SK-N-SH (cell line): ENCODE results near the gene TMEM98. TPM values are rescaled to one million over a fixed set of nuclear protein-coding genes. Genes with fewer than 3 reads are reported as not detected.
"Not testable (repeated sequence)": the region's sequence is repeated elsewhere in the genome, so short reads cannot be mapped to it uniquely, and the experiment has no call there.

Experiments
- CTCF ChIA-PET: fragments of 300-600, 350-600 bp; formaldehyde crosslinking; extraction: SDS; loops from one replicate; lab custom pipeline; 2021; lab: Yijun Ruan, JAX
- POLR2A ChIA-PET: fragments of 350-600 bp; sonication (Branson Sonifier 250); formaldehyde crosslinking; extraction: SDS; loops from one replicate; lab custom pipeline; 2020; ENCODE audit warnings: antibody characterized with exemption, inconsistent platforms; lab: Yijun Ruan, JAX
- DNase-seq: peaks from one replicate; pipeline ENCODE4 v3.0.0; 2012
- H2AFZ ChIP-seq: fragments of 200-600 bp; sonication (generic); 2 replicates; pipeline ENCODE4 v1.8.1; 2016; ENCODE audit warnings: antibody characterized with exemption, mild to moderate bottlenecking, low read depth
- H3F3A ChIP-seq: fragments of 200-600 bp; sonication (generic); replicated peaks from 2 replicates; pipeline ENCODE3; 2016; ENCODE audit warnings: antibody characterized with exemption, mild to moderate bottlenecking; ENCODE audit not compliant: insufficient read depth
- H3K27ac ChIP-seq, 2 experiments: fragments of 200-500 bp in 1 of 2; fragments of 200-600 bp in 1 of 2; sonication (Bioruptor generic) in 1 of 2; sonication (generic), shearing (Covaris generic) in 1 of 2; 2 replicates each; pipeline versions ENCODE4 v1.5.1 to v1.6.1; 2014 to 2016; ENCODE audit warnings: low read depth in 2 of 2, inconsistent platforms in 1 of 2, low read length in 1 of 2, mild to moderate bottlenecking in 1 of 2, mixed read lengths in 1 of 2
- H3K27me3 ChIP-seq: fragments of 200-600 bp; sonication (generic), shearing (Covaris generic); 2 replicates; pipeline ENCODE4 v1.6.1; 2016; ENCODE audit warnings: mixed run types; ENCODE audit not compliant: insufficient read depth
- H3K36me3 ChIP-seq, 2 experiments: fragments of 200-500 bp in 1 of 2; fragments of 200-600 bp in 1 of 2; sonication (Bioruptor generic) in 1 of 2; sonication (generic) in 1 of 2; replicated peaks in 1 of 2; 2 replicates each; pipeline versions ENCODE3 to v1.5.1; 2014 to 2016; ENCODE audit warnings: low read length in 1 of 2, mild to moderate bottlenecking in 1 of 2; ENCODE audit not compliant: insufficient read depth in 2 of 2, control insufficient read depth in 1 of 2
- H3K4me1 ChIP-seq, 2 experiments: fragments of 200-500 bp in 1 of 2; fragments of 200-600 bp in 1 of 2; sonication (Bioruptor generic) in 1 of 2; sonication (generic), shearing (Covaris generic) in 1 of 2; 2 replicates each; pipeline versions ENCODE4 v1.5.1 to v1.6.1; 2014 to 2016; ENCODE audit warnings: low read depth in 1 of 2, low read length in 1 of 2, mixed run types in 1 of 2; ENCODE audit not compliant: insufficient read depth in 2 of 2, control insufficient read depth in 1 of 2
- H3K4me2 ChIP-seq: fragments of 200-600 bp; sonication (generic), shearing (Covaris generic); 2 replicates; pipeline ENCODE4 v1.6.1; 2017; ENCODE audit warnings: mixed run types
- H3K4me3 ChIP-seq, 2 experiments: fragments of 200-500 bp in 1 of 2; fragments of 200-600 bp in 1 of 2; sonication (Bioruptor generic) in 1 of 2; sonication (generic), shearing (Covaris generic) in 1 of 2; 2 replicates each; pipeline versions ENCODE4 v1.5.1 to v1.8.1; 2014 to 2016; ENCODE audit warnings: low read depth in 2 of 2, inconsistent platforms in 1 of 2, low read length in 1 of 2, mild to moderate bottlenecking in 1 of 2, mixed read lengths in 1 of 2, moderate library complexity in 1 of 2
- H3K79me2 ChIP-seq: fragments of 200-600 bp; sonication (generic); 2 replicates; pipeline ENCODE4 v1.8.1; 2017; ENCODE audit warnings: mild to moderate bottlenecking; ENCODE audit not compliant: insufficient read depth
- H3K9ac ChIP-seq: fragments of 200-600 bp; sonication (generic); 2 replicates; pipeline ENCODE4 v1.6.1; 2017; ENCODE audit warnings: mixed run types
- H3K9me2 ChIP-seq: fragments of 200-600 bp; sonication (generic); 2 replicates; pipeline ENCODE4 v1.6.1; 2017; ENCODE audit warnings: mixed run types
- H3K9me3 ChIP-seq: fragments of 200-600 bp; sonication (generic); 2 replicates; pipeline ENCODE4 v1.6.1; 2017; ENCODE audit warnings: mixed run types, mild to moderate bottlenecking, moderate library complexity
- H4K20me1 ChIP-seq: fragments of 200-600 bp; sonication (generic); 2 replicates; pipeline ENCODE4 v1.6.1; 2017; ENCODE audit warnings: mild to moderate bottlenecking, mixed run types; ENCODE audit not compliant: insufficient read depth
- ELF1 ChIP-seq: IDR thresholded peaks from 2 replicates; pipeline ENCODE4 v1.4.0; 2012
- EZH2phosphoT487 ChIP-seq: fragments of 200-600 bp; sonication (generic); IDR thresholded peaks from 2 replicates; pipeline ENCODE4 v1.6.1; 2017; ENCODE audit warnings: low read depth, mixed run types, mild to moderate bottlenecking, antibody characterized with exemption, moderate library complexity, borderline replicate concordance
- FOSL2 ChIP-seq: IDR thresholded peaks from 2 replicates; pipeline ENCODE4 v1.4.0; 2012; ENCODE audit warnings: low read depth, mild to moderate bottlenecking, moderate library complexity, borderline replicate concordance
- FOXJ3 ChIP-seq: sonication (generic); formaldehyde crosslinking; IDR thresholded peaks from 2 replicates; pipeline ENCODE4 v1.5.1; 2020; ENCODE audit warnings: mild to moderate bottlenecking, missing genetic modification reagents
- GATA2 ChIP-seq: sonication (generic); formaldehyde crosslinking; IDR thresholded peaks from 2 replicates; pipeline ENCODE4 v1.5.0; 2020; ENCODE audit warnings: mild to moderate bottlenecking, missing genetic modification reagents
- JUND ChIP-seq: IDR thresholded peaks from 2 replicates; pipeline ENCODE4 v1.4.0; 2012
- MXI1 ChIP-seq: IDR thresholded peaks from 2 replicates; pipeline ENCODE4 v1.6.1; 2012; ENCODE audit warnings: mild to moderate bottlenecking, low read depth, low read length, improper control_type of control experiment
- NFIC ChIP-seq: IDR thresholded peaks from 2 replicates; pipeline ENCODE4 v1.4.0; 2012; ENCODE audit warnings: borderline replicate concordance
- POLR2AphosphoS5 ChIP-seq: IDR thresholded peaks from 2 replicates; pipeline ENCODE4 v1.6.1; 2012; ENCODE audit warnings: low read depth, low read length
- RAD21 ChIP-seq: IDR thresholded peaks from 2 replicates; pipeline ENCODE4 v1.6.1; 2012; ENCODE audit warnings: mild to moderate bottlenecking, low read length
- RFX5 ChIP-seq: IDR thresholded peaks from 2 replicates; pipeline ENCODE4 v1.6.1; 2012; ENCODE audit warnings: mild to moderate bottlenecking, improper control_type of control experiment, low read length
- SMC3 ChIP-seq: IDR thresholded peaks from 2 replicates; pipeline ENCODE4 v1.6.1; 2012; ENCODE audit warnings: low read depth, low read length, improper control_type of control experiment
- TAF1 ChIP-seq: IDR thresholded peaks from 2 replicates; pipeline ENCODE4 v1.6.1; 2012; ENCODE audit warnings: low read depth, mild to moderate bottlenecking, low read length, moderate library complexity, borderline replicate concordance
- TCF12 ChIP-seq: IDR thresholded peaks from 2 replicates; pipeline ENCODE4 v1.4.0; 2012
- TEAD4 ChIP-seq: IDR thresholded peaks from 2 replicates; pipeline ENCODE4 v1.4.0; 2012; ENCODE audit warnings: mild to moderate bottlenecking, borderline replicate concordance; ENCODE audit not compliant: insufficient read depth
- ZBTB33 ChIP-seq: IDR thresholded peaks from 2 replicates; pipeline ENCODE4 v1.4.0; 2012; ENCODE audit warnings: low read depth, borderline replicate concordance
- WGBS: methylation state at CpG from one replicate; pipeline ENCODE4 v1.1.6; 2017; ENCODE audit warnings: low lambda C conversion rate; 5-methylcytosine and 5-hydroxymethylcytosine counted together
- polyA plus RNA-seq, 3 experiments: library from polyadenylated mRNA; depleted of rRNA; stranded (reverse); fragments of >200 nt; gene quantifications; 2 replicates each; pipeline ENCODE4 v1.2.3, GENCODE V29; 2012
- TF ChIP-seq, protein P1 (sequence below): IDR thresholded peaks from 2 replicates; pipeline ENCODE4 v1.6.1; 2012; ENCODE audit warnings: mild to moderate bottlenecking, low read depth, low read length, moderate library complexity

The TMEM98 gene
- polyA plus RNA-seq, 1 of the 3 experiments (the other 2 are of a cell fraction): 196 TPM

DNA sequence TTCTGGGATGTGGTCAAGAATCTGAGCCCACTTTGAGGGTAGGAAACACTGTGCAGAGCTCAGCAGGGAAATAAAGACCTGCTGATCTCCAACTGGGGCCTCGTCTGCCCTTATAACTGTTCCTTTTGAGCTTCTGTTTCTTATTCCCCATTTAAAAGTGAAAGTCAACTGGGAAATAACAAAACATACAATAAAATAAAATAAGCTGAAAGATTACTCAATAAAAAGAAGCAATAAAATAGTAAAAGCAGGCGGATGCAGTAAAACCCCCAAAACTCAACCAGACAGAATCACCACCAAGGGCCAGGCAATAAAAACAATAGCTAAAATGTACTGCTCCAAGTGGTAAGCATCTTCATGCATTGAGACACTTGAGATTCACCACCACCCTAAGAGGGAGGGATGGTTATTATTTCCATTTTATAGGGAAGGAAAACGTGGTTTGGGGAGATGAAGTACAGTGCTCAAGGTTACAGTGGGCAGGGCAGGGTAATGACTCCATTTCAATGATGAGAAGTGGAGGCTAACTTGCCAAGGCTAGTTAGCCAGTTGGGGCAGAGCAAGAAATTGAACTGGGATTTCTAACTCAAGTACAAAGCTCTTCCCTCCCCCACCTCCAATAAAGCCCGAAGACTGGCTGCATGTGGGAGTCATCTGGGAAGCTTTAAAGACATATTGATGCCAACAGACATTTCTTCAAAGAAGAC, 57.2 kb downstream of the TMEM98 start:
- H3K79me2 ChIP-seq: no peaks in the 10 kb centered on the region
- no peak overlapping the region for H2AFZ ChIP-seq
- ChIA-PET CTCF (interaction anchor here (1.3 to 2.1 kb wide), 2 partner anchors 13 to 49 kb away, joined by 3 to 21 read pairs; no protein-coding TSS in a partner anchor), POLR2A (no interaction called here)
- no peaks in the 10 kb centered on the region for H3K4me1 ChIP-seq
- H4K20me1 ChIP-seq: no peaks in the 10 kb centered on the region
- no peaks in the 10 kb centered on the region for H3K27me3 ChIP-seq
- WGBS: 17% methylated on average over 4 of the region's 4 CpGs
- TF ChIP-seq POLR2AphosphoS5: no peak
- TF ChIP-seq, protein P1, sequence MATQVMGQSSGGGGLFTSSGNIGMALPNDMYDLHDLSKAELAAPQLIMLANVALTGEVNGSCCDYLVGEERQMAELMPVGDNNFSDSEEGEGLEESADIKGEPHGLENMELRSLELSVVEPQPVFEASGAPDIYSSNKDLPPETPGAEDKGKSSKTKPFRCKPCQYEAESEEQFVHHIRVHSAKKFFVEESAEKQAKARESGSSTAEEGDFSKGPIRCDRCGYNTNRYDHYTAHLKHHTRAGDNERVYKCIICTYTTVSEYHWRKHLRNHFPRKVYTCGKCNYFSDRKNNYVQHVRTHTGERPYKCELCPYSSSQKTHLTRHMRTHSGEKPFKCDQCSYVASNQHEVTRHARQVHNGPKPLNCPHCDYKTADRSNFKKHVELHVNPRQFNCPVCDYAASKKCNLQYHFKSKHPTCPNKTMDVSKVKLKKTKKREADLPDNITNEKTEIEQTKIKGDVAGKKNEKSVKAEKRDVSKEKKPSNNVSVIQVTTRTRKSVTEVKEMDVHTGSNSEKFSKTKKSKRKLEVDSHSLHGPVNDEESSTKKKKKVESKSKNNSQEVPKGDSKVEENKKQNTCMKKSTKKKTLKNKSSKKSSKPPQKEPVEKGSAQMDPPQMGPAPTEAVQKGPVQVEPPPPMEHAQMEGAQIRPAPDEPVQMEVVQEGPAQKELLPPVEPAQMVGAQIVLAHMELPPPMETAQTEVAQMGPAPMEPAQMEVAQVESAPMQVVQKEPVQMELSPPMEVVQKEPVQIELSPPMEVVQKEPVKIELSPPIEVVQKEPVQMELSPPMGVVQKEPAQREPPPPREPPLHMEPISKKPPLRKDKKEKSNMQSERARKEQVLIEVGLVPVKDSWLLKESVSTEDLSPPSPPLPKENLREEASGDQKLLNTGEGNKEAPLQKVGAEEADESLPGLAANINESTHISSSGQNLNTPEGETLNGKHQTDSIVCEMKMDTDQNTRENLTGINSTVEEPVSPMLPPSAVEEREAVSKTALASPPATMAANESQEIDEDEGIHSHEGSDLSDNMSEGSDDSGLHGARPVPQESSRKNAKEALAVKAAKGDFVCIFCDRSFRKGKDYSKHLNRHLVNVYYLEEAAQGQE: no peak
- TF ChIP-seq EZH2phosphoT487: no peak
- TF ChIP-seq ZBTB33: no peak
- no peak for TF ChIP-seq SMC3
- TF ChIP-seq FOSL2: no peak
- TF ChIP-seq ELF1: no peak
- no peak for TF ChIP-seq TAF1
- no peak for TF ChIP-seq GATA2
- no peak for TF ChIP-seq FOXJ3
- TF ChIP-seq JUND: no peak
- TF ChIP-seq TEAD4: no peak
- no peak for TF ChIP-seq RAD21
- no peak for TF ChIP-seq TCF12
- TF ChIP-seq MXI1: no peak
- TF ChIP-seq NFIC: no peak
- TF ChIP-seq RFX5: no peak
- no peak for DNase-seq
- no peaks in the 10 kb centered on the region for H3K9me3 ChIP-seq
- no peaks in the 10 kb centered on the region for H3F3A ChIP-seq
- H3K36me3 ChIP-seq: no peaks in the 10 kb centered on the region
- H3K9me2 ChIP-seq: no peaks in the 10 kb centered on the region
- H3K9ac ChIP-seq: no peak overlapping the region
- H3K27ac ChIP-seq: no peak overlapping the region
- H3K4me3 ChIP-seq: no peak overlapping the region
- H3K4me2 ChIP-seq: no peak overlapping the region

DNA sequence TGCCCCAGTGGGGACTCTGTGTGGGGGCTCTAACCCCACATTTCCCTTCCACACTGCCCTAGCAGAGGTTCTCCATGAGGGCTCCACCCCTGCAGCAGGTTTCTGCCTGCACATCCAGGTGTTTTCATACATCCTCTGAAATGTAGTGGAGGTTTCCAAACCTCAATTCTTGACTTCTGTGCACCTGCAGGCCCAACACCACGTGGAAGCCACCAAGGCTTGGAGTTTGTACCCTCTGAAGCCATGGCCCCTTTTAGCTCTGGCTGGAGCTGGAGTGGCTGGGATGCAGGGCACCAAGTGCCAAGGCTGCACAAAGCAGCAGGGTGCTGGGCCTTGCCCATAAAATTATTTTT, 59.5 kb downstream of the TMEM98 start:
- H3K4me1 ChIP-seq, H3F3A ChIP-seq, H3K27me3 ChIP-seq, H3K79me2 ChIP-seq, H3K27ac ChIP-seq, DNase-seq, POLR2A ChIA-PET, H3K9ac ChIP-seq, H3K9me3 ChIP-seq, H3K4me2 ChIP-seq, H3K36me3 ChIP-seq, H3K4me3 ChIP-seq, H2AFZ ChIP-seq, H3K9me2 ChIP-seq, H4K20me1 ChIP-seq: not testable (repeated sequence)
- WGBS: 0% methylated on average over 1 of the region's 1 CpG
- CTCF ChIA-PET: interaction anchor here (3.2 kb wide), 1 partner anchor 11 kb away, joined by 13 read pairs; no protein-coding TSS in a partner anchor

- H3K4me2 ChIP-seq, POLR2A ChIA-PET: not testable (repeated sequence)
- WGBS: 27% methylated on average over 2 of the region's 2 CpGs
These were observed 59.9 kb downstream of the TMEM98 start for GRCh38 chr17:32987868-32988267.

More at GRCh38 chr17:32987868-32988267, 59.9 kb downstream of the TMEM98 start:
- CTCF ChIA-PET: interaction anchor here (3.2 kb wide), 1 partner anchor 10 kb away, joined by 13 read pairs; no protein-coding TSS in a partner anchor
- not testable (repeated sequence) for H3K79me2 ChIP-seq, H3K4me3 ChIP-seq, DNase-seq, H3K9me2 ChIP-seq, H3F3A ChIP-seq, H3K27me3 ChIP-seq, H3K9ac ChIP-seq, H2AFZ ChIP-seq, H3K4me1 ChIP-seq, H3K27ac ChIP-seq, H3K9me3 ChIP-seq, H4K20me1 ChIP-seq, H3K36me3 ChIP-seq
